ENCODE results near the gene C11orf97. TPM values are rescaled to one million over a fixed set of nuclear protein-coding genes. Genes with fewer than 3 reads are reported as not detected.

C11orf97 gene
- total and polyA plus RNA-seq, 9 of the 15 experiments (the other 6 are each of a cell fraction or from before 2014, with no cell fraction given) = not detected

- Histone ChIP-seq H3K9me3 (replicated peaks; ENCODE audit: control insufficient read depth, insufficient read depth, low read depth, low read length) (no peaks in the 10 kb centered on the region), H3K27me3 (ENCODE audit: control insufficient read depth in 2 of 2, insufficient read depth in 2 of 2, low read length in 2 of 2) (peaks cover 0 to 2% of the 10 kb centered on the region in 2 experiments; a peak in 1 of 5 replicates), H3K9ac (ENCODE audit: insufficient read depth in 1 of 2, low read depth in 2 of 2, low read length in 2 of 2) (no peak overlapping the region), H3K9me1 (ENCODE audit: control insufficient read depth, insufficient read depth, low read length) (no peaks in the 10 kb centered on the region), H4K20me1 (replicated peaks; ENCODE audit: control insufficient read depth, insufficient read depth, low read length) (no peaks in the 10 kb centered on the region), H3K36me3 (ENCODE audit: control insufficient read depth, insufficient read depth, low read length) (no peaks in the 10 kb centered on the region), H3K4me3 (no peak overlapping the region), H3K27ac (ENCODE audit: extremely low read depth, low read depth, low read length) (no peak overlapping the region), H3K4me2 (ENCODE audit: insufficient read depth, low read length) (no peak overlapping the region), H3K4me1 (replicated peaks in 1 of 2; ENCODE audit: control insufficient read depth in 2 of 2, insufficient read depth in 2 of 2, low read length in 2 of 2) (peaks cover 0 to 4% of the 10 kb centered on the region in 2 experiments; a peak in 2 of 5 replicates), H3K79me2 (ENCODE audit: control insufficient read depth, insufficient read depth, low read length) (no peaks in the 10 kb centered on the region), H2AFZ (ENCODE audit: low read depth, low read length) (no peak overlapping the region)
- FAIRE-seq (no peak), ATAC-seq (no peak), DNase-seq (ENCODE audit: extremely low read depth in 1 of 4, low spot score in 3 of 4) (no peak)
- POLR2A ChIA-PET = interaction anchor here (1.2 kb wide), 1 partner anchor 15 kb away, joined by 3 read pairs; no protein-coding TSS in a partner anchor
- intact Hi-C loops (cut with micrococcal nuclease) (loop anchor here (10.0 kb wide), 1 partner anchor 583 kb away; no protein-coding TSS in a partner anchor), in situ Hi-C loops (cut with MboI) (loop anchor here (10.0 kb wide), 2 partner anchors 183 to 613 kb away; no protein-coding TSS in a partner anchor)
- TF ChIP-seq POLR3A (IDR thresholded peaks at IDR 0.05; ENCODE audit: borderline replicate concordance, extremely low read depth, insufficient read depth, insufficient read length) (no peak), CEBPG (CRISPR knock-in tag; IDR thresholded peaks at IDR 0.05) (no peak), CEBPG (tag; conservative IDR thresholded peaks at IDR 0.05 in 1 of 2, IDR thresholded peaks at IDR 0.05 in 1 of 2) (peak in 1 of 2 experiments; percentile 59; a peak in 2 of 4 replicates)
- 5% methylated on average over 4 of the region's 4 CpGs for WGBS (ENCODE audit: insufficient coverage, low coverage, missing lambda C conversion rate)
- CTCF ChIA-PET (ENCODE audit: low intra/inter-chr PET ratio) = interaction anchor here (0.9 kb wide), 1 partner anchor 612 kb away, joined by 3 read pairs; no protein-coding TSS in a partner anchor
- no TSS peak for BruUV-seq (replicated peaks)
Observed at GRCh38 chr11:94507485-94507884, 4.8 kb upstream of the C11orf97 start.

DNA sequence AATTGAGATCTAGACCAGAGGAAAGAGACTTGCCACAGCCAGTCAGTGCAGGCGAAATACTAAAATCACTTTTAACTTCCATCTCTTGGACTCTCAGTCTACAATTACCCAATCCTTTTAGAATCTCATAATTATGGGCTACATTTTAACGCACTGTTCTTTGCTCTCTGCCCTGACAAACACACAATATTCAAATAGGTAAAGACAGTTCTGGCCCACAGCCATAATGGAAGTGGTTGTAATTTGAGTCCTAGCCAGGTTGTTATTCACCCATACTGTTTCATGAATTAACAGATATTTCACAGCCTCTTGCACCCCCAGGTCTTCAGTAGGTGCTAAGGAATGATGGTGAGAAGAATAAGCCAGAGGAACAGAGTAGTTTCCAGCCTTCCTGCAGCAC is 830 bp downstream of the C11orf97 start:
- POLR2A ChIA-PET = no interaction called here
- TF ChIP-seq FOSL1 (tag; conservative IDR thresholded peaks at IDR 0.05) (no peak), CTBP1 (IDR thresholded peaks at IDR 0.05; ENCODE audit: borderline replicate concordance) (no peak), ZNF444 (CRISPR knock-in tag; IDR thresholded peaks at IDR 0.05) (no peak), DPF2 (IDR thresholded peaks at IDR 0.05) (no peak), BHLHE40 (IDR thresholded peaks at IDR 0.05; ENCODE audit: low read length) (no peak), SMAD1 (IDR thresholded peaks at IDR 0.05; ENCODE audit: low read depth, low read length, partially characterized antibody) (no peak), ZBTB33 (CRISPR knock-in tag; IDR thresholded peaks at IDR 0.05) (no peak), ZNF695 (CRISPR knock-in tag; IDR thresholded peaks at IDR 0.05) (no peak)
- TF ChIP-seq, protein P1, sequence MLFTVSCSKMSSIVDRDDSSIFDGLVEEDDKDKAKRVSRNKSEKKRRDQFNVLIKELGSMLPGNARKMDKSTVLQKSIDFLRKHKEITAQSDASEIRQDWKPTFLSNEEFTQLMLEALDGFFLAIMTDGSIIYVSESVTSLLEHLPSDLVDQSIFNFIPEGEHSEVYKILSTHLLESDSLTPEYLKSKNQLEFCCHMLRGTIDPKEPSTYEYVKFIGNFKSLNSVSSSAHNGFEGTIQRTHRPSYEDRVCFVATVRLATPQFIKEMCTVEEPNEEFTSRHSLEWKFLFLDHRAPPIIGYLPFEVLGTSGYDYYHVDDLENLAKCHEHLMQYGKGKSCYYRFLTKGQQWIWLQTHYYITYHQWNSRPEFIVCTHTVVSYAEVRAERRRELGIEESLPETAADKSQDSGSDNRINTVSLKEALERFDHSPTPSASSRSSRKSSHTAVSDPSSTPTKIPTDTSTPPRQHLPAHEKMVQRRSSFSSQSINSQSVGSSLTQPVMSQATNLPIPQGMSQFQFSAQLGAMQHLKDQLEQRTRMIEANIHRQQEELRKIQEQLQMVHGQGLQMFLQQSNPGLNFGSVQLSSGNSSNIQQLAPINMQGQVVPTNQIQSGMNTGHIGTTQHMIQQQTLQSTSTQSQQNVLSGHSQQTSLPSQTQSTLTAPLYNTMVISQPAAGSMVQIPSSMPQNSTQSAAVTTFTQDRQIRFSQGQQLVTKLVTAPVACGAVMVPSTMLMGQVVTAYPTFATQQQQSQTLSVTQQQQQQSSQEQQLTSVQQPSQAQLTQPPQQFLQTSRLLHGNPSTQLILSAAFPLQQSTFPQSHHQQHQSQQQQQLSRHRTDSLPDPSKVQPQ (CRISPR knock-in tag; IDR thresholded peaks at IDR 0.05; ENCODE audit: borderline replicate concordance) = no peak

More for the DNA sequence above, 830 bp downstream of the C11orf97 start:
- no TSS peak for BruUV-seq (replicated peaks)
- H4K20me1 ChIP-seq (replicated peaks; ENCODE audit: control insufficient read depth, insufficient read depth, low read length) = no peaks in the 10 kb centered on the region
- intact Hi-C loops (cut with micrococcal nuclease) (no loop called here), in situ Hi-C loops (cut with MboI) (no loop called here)
- CTCF ChIA-PET (ENCODE audit: low intra/inter-chr PET ratio) = no interaction called here
- peaks cover 0 to 7% of the 10 kb centered on the region in 2 experiments; a peak in 2 of 5 replicates for H3K4me1 ChIP-seq (replicated peaks in 1 of 2; ENCODE audit: control insufficient read depth in 2 of 2, insufficient read depth in 2 of 2, low read length in 2 of 2)
- no peak overlapping the region for H3K4me2 ChIP-seq (ENCODE audit: insufficient read depth, low read length)
- H3K9me1 ChIP-seq (ENCODE audit: control insufficient read depth, insufficient read depth, low read length) = no peaks in the 10 kb centered on the region
- H3K27me3 ChIP-seq (ENCODE audit: control insufficient read depth in 2 of 2, insufficient read depth in 2 of 2, low read length in 2 of 2) = peaks cover 2 to 4% of the 10 kb centered on the region in 2 experiments; a peak in 2 of 5 replicates
- H3K79me2 ChIP-seq (ENCODE audit: control insufficient read depth, insufficient read depth, low read length) = no peaks in the 10 kb centered on the region
- DNase-seq (ENCODE audit: extremely low read depth in 1 of 4, low spot score in 3 of 4) (no peak), ATAC-seq (no peak), FAIRE-seq (no peak)
- H3K36me3 ChIP-seq (ENCODE audit: control insufficient read depth, insufficient read depth, low read length) = no peaks in the 10 kb centered on the region
- H3K4me3 ChIP-seq = no peak overlapping the region
- 12% methylated on average over 2 of the region's 2 CpGs for WGBS (ENCODE audit: insufficient coverage, low coverage, missing lambda C conversion rate)
- H3K9ac ChIP-seq (ENCODE audit: insufficient read depth in 1 of 2, low read depth in 2 of 2, low read length in 2 of 2) = no peak overlapping the region
- H3K27ac ChIP-seq (ENCODE audit: extremely low read depth, low read depth, low read length) = no peak overlapping the region
- H2AFZ ChIP-seq (ENCODE audit: low read depth, low read length) = no peak overlapping the region
- H3K9me3 ChIP-seq (replicated peaks; ENCODE audit: control insufficient read depth, insufficient read depth, low read depth, low read length) = no peaks in the 10 kb centered on the region
